GM21529 (cell line): ENCODE results near the gene TTC3.

ENCODE experiments used
- ATAC-seq: cut with Tn5 transposase; IDR thresholded peaks from one replicate; pipeline ENCODE4 v1.9.1; 2021; ENCODE audit not compliant: unreplicated experiment

Gene TTC3

GRCh38 chr21:37059181-37059580 lies 13.9 kb upstream of the TTC3 start:
- no peak for ATAC-seq

- ATAC-seq: no peak
These were observed 12.8 kb upstream of the TTC3 start for GRCh38 chr21:37060296-37060695.

- ATAC-seq: no peak
These were observed 11.0 kb upstream of the TTC3 start for GRCh38 chr21:37061926-37062592.

DNA sequence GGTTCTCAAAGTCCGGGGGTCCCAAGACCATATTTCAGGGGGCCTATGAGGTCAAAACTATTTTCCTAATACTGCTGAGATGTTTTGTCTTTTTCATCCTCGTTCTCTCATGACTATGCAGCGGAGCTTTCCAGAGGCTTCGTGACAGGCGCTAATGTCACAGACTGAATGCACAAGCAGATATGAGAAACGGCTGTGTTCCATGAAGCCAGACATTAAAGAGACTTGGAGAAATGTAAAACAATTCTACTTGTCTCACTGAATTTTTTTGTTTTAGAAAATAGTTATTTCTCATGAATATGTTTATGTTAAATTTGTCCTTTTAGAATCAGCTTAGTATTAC lies 10.5 kb upstream of the TTC3 start:
- no peak for ATAC-seq

DNA sequence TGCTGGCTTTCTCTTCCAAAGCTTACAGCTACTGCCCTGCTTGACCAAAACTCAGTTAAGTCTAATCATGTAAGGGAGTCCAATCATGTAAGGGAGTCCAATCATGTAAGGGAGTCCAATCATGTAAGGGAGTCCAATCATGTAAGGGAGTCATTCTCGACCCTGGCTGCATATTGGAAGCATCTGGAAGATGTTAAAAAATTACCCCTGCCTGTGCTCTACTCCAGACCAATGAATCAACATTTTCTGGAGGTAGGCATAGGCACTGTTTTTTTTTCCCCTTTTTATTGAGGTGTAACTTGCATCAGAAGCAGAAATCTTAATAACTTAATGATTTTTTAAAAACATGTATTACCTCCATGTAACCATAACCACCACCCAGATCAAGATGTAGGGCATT lies 9.6 kb upstream of the TTC3 start:
- no peak for ATAC-seq

- ATAC-seq: no peak
These were observed 8.2 kb upstream of the TTC3 start for GRCh38 chr21:37064841-37065240.

DNA sequence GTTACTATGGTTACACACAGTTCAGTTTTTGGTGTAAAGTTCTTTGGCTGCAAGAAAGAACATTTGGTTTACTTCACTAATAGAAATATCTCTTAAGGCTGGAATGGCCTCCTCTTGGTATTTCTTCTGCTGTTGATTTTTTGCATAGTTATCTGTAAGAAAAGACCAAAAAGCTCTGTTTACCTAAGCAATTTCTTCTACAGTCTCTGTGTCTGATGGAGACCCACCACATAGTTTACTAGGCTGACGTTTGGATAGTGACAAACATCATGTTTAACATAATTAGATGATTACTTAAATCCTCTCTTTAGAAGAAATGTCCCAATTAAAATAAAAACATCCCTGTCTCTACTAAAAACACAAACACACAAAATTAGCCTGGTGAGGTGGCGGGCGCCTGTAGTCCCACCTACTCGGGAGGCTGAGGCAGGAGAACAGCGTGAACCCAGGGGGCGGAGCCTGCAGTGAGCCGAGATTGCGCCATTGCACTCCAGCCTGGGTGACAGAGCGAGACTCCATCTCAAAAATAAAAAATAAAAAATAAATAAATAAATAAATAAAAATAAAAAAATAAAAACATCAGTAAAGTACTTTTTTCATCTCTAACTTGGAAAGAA lies 7.4 kb upstream of the TTC3 start:
- no peak for ATAC-seq

DNA sequence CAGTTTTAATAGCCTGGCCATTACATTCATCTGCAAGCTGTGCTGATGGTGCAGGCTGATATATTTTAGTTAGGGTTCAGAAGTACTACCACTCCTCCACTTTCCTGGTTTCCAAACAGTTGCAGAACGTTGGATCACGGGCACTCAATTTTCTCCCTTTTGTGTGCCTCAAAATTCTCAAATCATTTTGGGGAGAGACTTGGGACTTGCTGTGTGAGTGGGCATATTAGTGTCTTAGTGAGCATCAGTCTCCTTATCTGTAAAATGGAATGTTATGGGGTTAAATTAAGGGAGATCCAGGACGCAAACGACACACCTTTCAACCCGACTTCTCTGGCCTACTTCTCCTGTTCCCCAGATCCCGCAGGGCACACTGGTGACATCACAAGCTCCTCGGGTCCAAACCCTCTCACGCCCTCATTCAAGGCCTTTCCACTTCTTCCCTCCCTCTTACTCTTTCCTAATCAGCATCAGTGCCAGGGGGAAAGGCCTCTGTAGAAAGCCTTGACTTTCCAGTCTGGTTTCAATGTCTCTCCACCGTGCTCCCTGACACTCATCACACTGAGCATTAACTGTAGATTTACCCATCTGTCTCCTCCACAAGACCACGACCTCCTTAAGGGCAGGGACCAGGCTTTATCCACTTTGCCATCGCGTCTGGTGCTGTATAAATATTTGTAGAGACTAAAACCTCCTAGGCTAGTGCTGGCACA lies 1.3 kb upstream of the TTC3 start:
- ATAC-seq: no peak

DNA sequence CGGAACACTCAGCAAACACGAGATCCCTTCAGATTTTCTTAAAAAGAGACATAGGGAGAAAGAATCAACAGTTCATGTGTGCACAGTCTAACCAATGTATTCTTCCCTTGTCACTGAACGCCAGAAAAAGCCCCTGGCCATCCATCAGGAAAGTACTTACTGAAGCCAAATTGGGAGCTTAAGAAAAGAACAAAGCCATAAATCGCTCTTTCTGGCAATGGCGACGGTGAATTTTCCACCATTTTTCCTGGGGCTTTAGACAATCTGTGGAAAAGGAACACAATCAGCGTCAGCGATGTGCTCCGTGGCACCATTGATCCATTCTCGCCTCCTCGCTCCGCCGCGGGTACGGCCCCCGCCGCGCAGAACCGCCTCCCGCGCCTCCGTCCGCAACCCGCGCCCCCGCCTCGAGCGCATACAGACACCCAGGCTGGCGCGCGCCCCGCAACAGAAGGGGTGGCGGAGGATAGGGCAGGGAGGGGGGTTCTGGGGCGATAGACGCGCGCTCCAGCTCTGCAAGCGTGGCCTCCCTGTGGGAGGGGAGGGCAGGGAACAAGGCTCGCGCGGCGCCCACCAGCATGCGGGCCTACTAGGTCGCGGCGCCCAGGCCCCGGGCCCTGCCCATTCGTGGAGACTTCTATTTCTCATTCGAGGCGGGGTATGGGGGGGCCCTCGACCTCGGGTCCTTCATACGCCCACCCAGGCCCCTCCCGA lies 623 bp upstream of the TTC3 start:
- peak; percentile 37 for ATAC-seq

DNA sequence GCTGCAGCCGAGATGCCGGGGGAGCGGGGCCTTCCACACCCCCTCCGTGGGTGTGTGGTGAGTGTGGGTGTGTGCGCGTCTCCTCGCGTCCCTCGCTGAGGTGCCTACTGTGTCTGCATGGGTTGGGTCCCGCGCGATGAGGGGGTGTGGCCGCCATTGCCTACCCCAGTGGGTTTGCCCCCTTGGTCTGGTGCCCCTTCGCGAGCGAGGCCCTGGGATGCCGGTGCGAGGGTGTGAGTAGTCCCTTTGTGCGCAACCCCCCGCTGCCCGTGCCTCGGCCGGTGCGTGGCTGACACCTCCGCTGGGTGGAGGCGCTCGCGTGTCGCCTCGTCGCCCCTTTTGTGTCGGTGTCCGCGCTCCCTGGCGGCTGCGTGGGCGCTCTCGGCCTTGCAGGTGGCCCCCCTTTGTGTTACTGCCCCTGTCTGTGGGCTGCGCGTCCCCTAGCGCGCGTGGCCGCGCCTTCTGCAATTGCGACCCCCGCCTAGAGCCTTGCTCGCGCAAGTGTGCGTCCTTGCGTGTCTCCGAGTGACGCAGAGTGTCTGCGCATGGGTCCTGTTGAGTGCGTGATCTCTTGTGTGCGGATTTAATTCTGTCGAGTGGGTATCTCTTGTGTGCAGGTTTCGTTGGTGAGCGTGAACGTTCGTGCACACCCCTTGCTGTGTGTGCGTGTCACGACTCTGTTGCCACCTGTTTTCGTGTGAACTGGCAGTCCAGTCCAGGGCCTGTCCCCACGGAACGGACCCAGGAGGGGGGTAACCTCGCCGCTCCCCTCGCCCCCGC lies 553 bp downstream of the TTC3 start:
- ATAC-seq: peak; percentile 41

DNA sequence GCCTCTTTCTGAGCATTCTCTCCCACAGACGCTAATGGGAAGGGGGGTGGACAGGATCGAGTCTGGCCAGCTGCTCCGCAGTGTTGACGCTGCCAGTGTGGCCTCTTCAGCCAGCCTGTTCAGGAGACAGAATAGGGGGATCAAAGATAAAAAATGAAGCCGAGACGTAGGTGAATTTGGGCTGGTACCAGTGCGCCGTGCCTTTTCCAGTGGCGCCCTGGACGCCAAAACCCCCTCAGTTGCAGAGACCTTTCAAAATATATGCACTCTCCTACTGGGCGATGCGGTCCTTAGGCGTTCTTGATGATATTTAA lies 1.1 kb downstream of the TTC3 start:
- no peak for ATAC-seq

DNA sequence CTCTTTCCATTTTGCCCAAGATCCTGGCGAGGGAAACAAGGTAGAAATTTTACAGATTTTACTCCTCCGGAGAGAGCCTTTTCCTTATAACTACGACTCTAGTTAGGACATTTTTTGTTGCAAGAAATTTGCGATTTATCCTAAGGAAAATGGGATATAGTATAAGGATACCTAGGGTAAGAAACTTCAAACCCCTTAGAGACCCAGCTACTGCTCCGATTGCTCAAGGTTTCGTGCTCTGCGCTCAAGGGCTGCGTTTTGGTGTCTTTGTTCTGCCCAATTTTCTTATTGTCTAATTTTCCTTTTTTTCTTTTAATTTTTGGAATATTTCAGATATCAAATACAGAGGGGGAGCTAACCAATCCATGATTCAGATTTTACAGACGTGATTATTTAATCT lies 1.5 kb downstream of the TTC3 start:
- ATAC-seq: no peak

- no peak for ATAC-seq
These were observed 2.2 kb downstream of the TTC3 start for GRCh38 chr21:37075214-37075770.

GRCh38 chr21:37076087-37076850 lies 3.2 kb downstream of the TTC3 start:
- no peak for ATAC-seq

GRCh38 chr21:37077403-37077802 lies 4.3 kb downstream of the TTC3 start:
- ATAC-seq: no peak

- ATAC-seq: no peak
These were observed 6.3 kb downstream of the TTC3 start for GRCh38 chr21:37079211-37079824.

DNA sequence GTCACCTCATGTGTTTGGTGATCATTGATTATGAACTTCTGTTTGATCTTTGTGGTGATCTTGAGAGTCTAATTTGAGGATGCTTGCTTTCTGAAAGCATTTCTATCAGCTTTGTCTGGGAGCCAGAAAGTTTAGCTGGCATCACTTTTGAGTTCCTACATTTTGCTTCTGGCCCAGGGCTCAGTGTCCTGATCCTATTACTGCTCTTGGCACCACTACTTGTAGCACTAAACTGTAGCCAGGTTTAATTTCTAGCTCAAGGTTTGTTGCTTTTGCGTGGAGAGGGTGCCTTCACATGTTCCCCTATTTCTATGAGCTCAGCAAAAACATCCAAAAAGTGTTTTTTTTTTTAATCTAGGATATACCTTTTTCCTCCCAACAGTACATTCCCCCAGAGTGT lies 9.3 kb downstream of the TTC3 start:
- no peak for ATAC-seq

- ATAC-seq: no peak
These were observed 9.9 kb downstream of the TTC3 start for GRCh38 chr21:37082856-37083528.

GRCh38 chr21:37085726-37086125 lies 12.7 kb downstream of the TTC3 start:
- ATAC-seq: no peak
